Choroid plexus epithelial cell (primary cell): ENCODE data around the gene STAB2.
A peak's percentile ranks its signal among the peaks of the same experiment; 100 is the strongest.
"Not testable (repeated sequence)": the region's sequence is repeated elsewhere in the genome, so short reads cannot be mapped to it uniquely, and the experiment has no call there.

Source experiments
- DNase-seq: peaks from one replicate; pipeline ENCODE4 v3.0.0-alpha.2; 2010; ENCODE audit warnings: low read depth
- H3K4me3 ChIP-seq: 2 replicates; pipeline ENCODE4 v1.5.1; 2011; ENCODE audit warnings: low read depth, mild to moderate bottlenecking, control low read depth, low read length, moderate library complexity
- CTCF ChIP-seq: conservative IDR thresholded peaks from 2 replicates; pipeline ENCODE4 v1.5.1; 2011; ENCODE audit warnings: low read depth, mild to moderate bottlenecking, control low read depth, inconsistent platforms, low read length, moderate library complexity

The STAB2 gene

GRCh38 chr12:103640831-103641230 is 53.8 kb downstream of the STAB2 start:
- TF ChIP-seq CTCF, result no peak
- no peak for DNase-seq

GRCh38 chr12:103642240-103642864 is 55.3 kb downstream of the STAB2 start:
- no peak for DNase-seq
- no peak for TF ChIP-seq CTCF
- no peak overlapping the region for H3K4me3 ChIP-seq

More at GRCh38 chr12:103640831-103641230, 53.8 kb downstream of the STAB2 start:
- no peak overlapping the region for H3K4me3 ChIP-seq

- TF ChIP-seq CTCF, result no peak
- DNase-seq, result peak; percentile 40
- H3K4me3 ChIP-seq, result no peak overlapping the region
Observed at GRCh38 chr12:103645202-103645601, 58.1 kb downstream of the STAB2 start.

GRCh38 chr12:103647267-103647666 is 60.2 kb downstream of the STAB2 start:
- no peak for TF ChIP-seq CTCF
- no peak overlapping the region for H3K4me3 ChIP-seq
- DNase-seq, result peak; percentile 85

- no peak for TF ChIP-seq CTCF
- no peak for DNase-seq
- no peak overlapping the region for H3K4me3 ChIP-seq
Observed at GRCh38 chr12:103652808-103653207, 65.7 kb downstream of the STAB2 start.

GRCh38 chr12:103653568-103654173 is 66.6 kb downstream of the STAB2 start:
- not testable (repeated sequence) for H3K4me3 ChIP-seq, DNase-seq

- DNase-seq, result no peak
- TF ChIP-seq CTCF, result no peak
- H3K4me3 ChIP-seq, result no peak overlapping the region
Observed at GRCh38 chr12:103654816-103655215, 67.7 kb downstream of the STAB2 start.
